H9 (cell line): ENCODE measurements around the gene CRHR1. TPM values are rescaled to one million over a fixed set of nuclear protein-coding genes. Genes with fewer than 3 reads are reported as not detected.

Experiments used
- DNase-seq: peaks from one replicate; pipeline ENCODE4 v3.0.0-alpha.2; 2017
- H2AFZ ChIP-seq: one replicate; pipeline ENCODE4 v1.6.1; 2013; ENCODE audit warnings: mild to moderate bottlenecking, low read length, control low read depth, moderate library complexity
- H2AK5ac ChIP-seq: 2 replicates; pipeline ENCODE4 v1.6.1; 2013; ENCODE audit warnings: low read length, control low read depth, mixed read lengths; ENCODE audit not compliant: insufficient read length
- H2BK120ac ChIP-seq: one replicate; pipeline ENCODE4 v1.6.1; 2013; ENCODE audit warnings: low read depth, mild to moderate bottlenecking, low read length, control low read depth, inconsistent platforms; ENCODE audit not compliant: poor library complexity, severe bottlenecking
- H2BK12ac ChIP-seq: 2 replicates; pipeline ENCODE4 v1.6.1; 2013; ENCODE audit warnings: low read length, control low read depth, mixed read lengths, low read depth; ENCODE audit not compliant: insufficient read length
- H2BK15ac ChIP-seq: 2 replicates; pipeline ENCODE4 v1.6.1; 2013; ENCODE audit warnings: low read depth, low read length, control low read depth
- H2BK20ac ChIP-seq: one replicate; pipeline ENCODE4 v1.6.1; 2013; ENCODE audit warnings: low read depth, mild to moderate bottlenecking, low read length, control low read depth, inconsistent platforms; ENCODE audit not compliant: poor library complexity, severe bottlenecking
- H2BK5ac ChIP-seq: 2 replicates; pipeline ENCODE4 v1.6.1; 2013; ENCODE audit warnings: low read length, control low read depth, mixed read lengths; ENCODE audit not compliant: insufficient read length
- H3K14ac ChIP-seq: 2 replicates; pipeline ENCODE4 v1.6.1; 2013; ENCODE audit warnings: low read length, control low read depth; ENCODE audit not compliant: insufficient read depth
- H3K18ac ChIP-seq: 2 replicates; pipeline ENCODE4 v1.6.1; 2013; ENCODE audit warnings: low read depth, mild to moderate bottlenecking, mixed read lengths, low read length, control low read depth; ENCODE audit not compliant: insufficient read length
- H3K23ac ChIP-seq: 2 replicates; pipeline ENCODE4 v1.6.1; 2013; ENCODE audit warnings: low read length, control low read depth, mixed read lengths, low read depth; ENCODE audit not compliant: insufficient read length
- H3K23me2 ChIP-seq: 2 replicates; pipeline ENCODE4 v1.6.1; 2013; ENCODE audit warnings: low read depth, mild to moderate bottlenecking, mixed read lengths, low read length, control low read depth; ENCODE audit not compliant: insufficient read length, poor library complexity, severe bottlenecking
- H3K27ac ChIP-seq: 2 replicates; pipeline ENCODE4 v1.5.1; 2013; ENCODE audit warnings: low read length, control low read depth, mixed read lengths, low read depth; ENCODE audit not compliant: insufficient read length
- H3K27me3 ChIP-seq: 2 replicates; pipeline ENCODE4 v1.6.1; 2013; ENCODE audit warnings: low read length, control low read depth, inconsistent platforms; ENCODE audit not compliant: insufficient read depth
- H3K4ac ChIP-seq: 2 replicates; pipeline ENCODE4 v1.6.1; 2013; ENCODE audit warnings: low read depth, mild to moderate bottlenecking, control low read depth, inconsistent platforms, low read length, moderate library complexity
- H3K4me1 ChIP-seq: 2 replicates; pipeline ENCODE4 v1.6.1; 2013; ENCODE audit warnings: low read length, control low read depth, inconsistent platforms; ENCODE audit not compliant: insufficient read depth
- H3K4me2 ChIP-seq: 2 replicates; pipeline ENCODE4 v1.6.1; 2013; ENCODE audit warnings: low read length, control low read depth, mixed read lengths; ENCODE audit not compliant: insufficient read length, insufficient read depth
- H3K56ac ChIP-seq: 2 replicates; pipeline ENCODE4 v1.6.1; 2013; ENCODE audit warnings: low read depth, mild to moderate bottlenecking, mixed read lengths, low read length, control low read depth; ENCODE audit not compliant: insufficient read length
- H3K79me1 ChIP-seq: 2 replicates; pipeline ENCODE4 v1.6.1; 2013; ENCODE audit warnings: low read depth, mild to moderate bottlenecking, moderate library complexity, low read length, control low read depth, inconsistent platforms; ENCODE audit not compliant: insufficient read depth, poor library complexity, severe bottlenecking
- H3K79me2 ChIP-seq: 2 replicates; pipeline ENCODE4 v1.6.1; 2013; ENCODE audit warnings: low read length, control low read depth, inconsistent platforms; ENCODE audit not compliant: insufficient read depth
- H3K9ac ChIP-seq: 2 replicates; pipeline ENCODE4 v1.6.1; 2013; ENCODE audit warnings: low read length, control low read depth, mixed read lengths; ENCODE audit not compliant: insufficient read length; ENCODE audit errors: extremely low read depth
- H3K9me3 ChIP-seq: one replicate; pipeline ENCODE4 v1.6.1; 2013; ENCODE audit warnings: low read depth, low read length, inconsistent platforms; ENCODE audit not compliant: control insufficient read depth
- H3T11ph ChIP-seq: one replicate; pipeline ENCODE4 v1.6.1; 2013; ENCODE audit warnings: mild to moderate bottlenecking, low read length, control low read depth, inconsistent platforms
- H4K20me1 ChIP-seq: one replicate; pipeline ENCODE4 v1.6.1; 2013; ENCODE audit not compliant: control insufficient read depth, insufficient read length, insufficient read depth
- H4K5ac ChIP-seq: 2 replicates; pipeline ENCODE4 v1.6.1; 2013; ENCODE audit warnings: low read depth, mild to moderate bottlenecking, mixed read lengths, low read length, control low read depth; ENCODE audit not compliant: insufficient read length
- H4K8ac ChIP-seq: replicated peaks from 2 replicates; pipeline ENCODE4 v1.6.1; 2013; ENCODE audit warnings: low read length, control low read depth, mixed read lengths, low read depth; ENCODE audit not compliant: insufficient read length
- H4K91ac ChIP-seq: 2 replicates; pipeline ENCODE4 v1.6.1; 2013; ENCODE audit warnings: low read depth, mild to moderate bottlenecking, moderate library complexity, mixed read lengths, low read length, control low read depth; ENCODE audit not compliant: insufficient read length
- H3K27ac Mint-ChIP-seq, 3 experiments: 2 replicates in 2 of 3; 3 replicates in 1 of 3; pipeline ENCODE4 v1.8.0; 2020 to 2021; ENCODE audit warnings: mixed read lengths in 3 of 3, mild to moderate bottlenecking in 1 of 3, moderate library complexity in 1 of 3
- H3K27me3 Mint-ChIP-seq: 2 replicates; pipeline ENCODE4 v1.8.0; 2021; ENCODE audit warnings: low read depth, mild to moderate bottlenecking, moderate library complexity, mixed read lengths
- H3K36me3 Mint-ChIP-seq, 3 experiments: 2 replicates in 2 of 3; 3 replicates in 1 of 3; pipeline ENCODE4 v1.8.0; 2020 to 2021; ENCODE audit warnings: low read depth in 3 of 3, mixed read lengths in 3 of 3; ENCODE audit not compliant: insufficient read depth in 1 of 3
- H3K4me1 Mint-ChIP-seq, 2 experiments: 2 replicates each; pipeline ENCODE4 v1.8.0; 2020; ENCODE audit warnings: mixed read lengths in 2 of 2
- H3K4me3 Mint-ChIP-seq, 2 experiments: 2 replicates in 1 of 2; 3 replicates in 1 of 2; pipeline ENCODE4 v1.8.0; 2020 to 2021; ENCODE audit warnings: mild to moderate bottlenecking in 2 of 2, mixed read lengths in 2 of 2, moderate library complexity in 1 of 2
- H3K9me3 Mint-ChIP-seq, 2 experiments: 2 replicates in 1 of 2; 3 replicates in 1 of 2; pipeline ENCODE4 v1.8.0; 2020; ENCODE audit warnings: mild to moderate bottlenecking in 2 of 2, mixed read lengths in 2 of 2, moderate library complexity in 1 of 2
- WGBS: extraction: QIAGEN DNeasy Blood & Tissue Kit; methylation state at CpG from one replicate; pipeline ENCODE4 v1.1.7; 2013; ENCODE audit warnings: missing lambda C conversion rate, low lambda C conversion rate, mixed read lengths; ENCODE audit not compliant: insufficient read length; ENCODE audit errors: extremely low coverage; 5-methylcytosine and 5-hydroxymethylcytosine counted together
- total RNA-seq: library from RNA; stranded (reverse); gene quantifications from 2 replicates; pipeline ENCODE4 v1.2.1, GENCODE V29; 2021
- TF ChIP-seq, protein P1 (sequence below): fragments of 200-600 bp; sonication (generic); conservative IDR thresholded peaks from 3 replicates; pipeline ENCODE4 v1.8.0; 2021; ENCODE audit warnings: antibody characterized with exemption, mild to moderate bottlenecking

CRHR1 gene
- total RNA-seq, 1 experiment from 2014 or later, result 0.52 TPM

GRCh38 chr17:45845376-45846185 lies 61.5 kb downstream of the CRHR1 start:
- Histone ChIP-seq H3K4ac (no peak overlapping the region), H3K23me2 (no peaks in the 10 kb centered on the region), H3K79me1 (no peaks in the 10 kb centered on the region), H3K9me3 (no peaks in the 10 kb centered on the region), H2AFZ (no peak overlapping the region), H3K4me2 (no peak overlapping the region), H3K79me2 (no peaks in the 10 kb centered on the region), H2BK120ac (no peak overlapping the region), H3T11ph (no peak overlapping the region), H3K56ac (no peak overlapping the region), H2BK15ac (no peak overlapping the region), H4K5ac (no peak overlapping the region), H4K8ac (no peak overlapping the region), H3K14ac (no peak overlapping the region; the same call in 1 of the 2 replicates), H2BK12ac (no peak overlapping the region), H4K91ac (no peak overlapping the region), H3K9ac (no peak overlapping the region), H3K23ac (no peak overlapping the region), H3K27me3 (no peaks in the 10 kb centered on the region), H3K18ac (no peak overlapping the region), H2AK5ac (no peak overlapping the region), H2BK20ac (no peak overlapping the region), H4K20me1 (peaks cover 4% of the 10 kb centered on the region), H2BK5ac (no peak overlapping the region), H3K27ac (no peak overlapping the region), H3K4me1 (no peaks in the 10 kb centered on the region)
- Mint-ChIP-seq H3K4me1 (no peaks in the 10 kb centered on the region), H3K4me3 (no peak overlapping the region), H3K27ac (no peak overlapping the region; a peak in 1 of 7 replicates), H3K36me3 (no peaks in the 10 kb centered on the region), H3K27me3 (no peaks in the 10 kb centered on the region; the same call in 1 of the 2 replicates), H3K9me3 (no peaks in the 10 kb centered on the region)
- WGBS, result no CpG with 5 or more reads among the region's 35 CpGs
- no peak for DNase-seq
- TF ChIP-seq, protein P1, sequence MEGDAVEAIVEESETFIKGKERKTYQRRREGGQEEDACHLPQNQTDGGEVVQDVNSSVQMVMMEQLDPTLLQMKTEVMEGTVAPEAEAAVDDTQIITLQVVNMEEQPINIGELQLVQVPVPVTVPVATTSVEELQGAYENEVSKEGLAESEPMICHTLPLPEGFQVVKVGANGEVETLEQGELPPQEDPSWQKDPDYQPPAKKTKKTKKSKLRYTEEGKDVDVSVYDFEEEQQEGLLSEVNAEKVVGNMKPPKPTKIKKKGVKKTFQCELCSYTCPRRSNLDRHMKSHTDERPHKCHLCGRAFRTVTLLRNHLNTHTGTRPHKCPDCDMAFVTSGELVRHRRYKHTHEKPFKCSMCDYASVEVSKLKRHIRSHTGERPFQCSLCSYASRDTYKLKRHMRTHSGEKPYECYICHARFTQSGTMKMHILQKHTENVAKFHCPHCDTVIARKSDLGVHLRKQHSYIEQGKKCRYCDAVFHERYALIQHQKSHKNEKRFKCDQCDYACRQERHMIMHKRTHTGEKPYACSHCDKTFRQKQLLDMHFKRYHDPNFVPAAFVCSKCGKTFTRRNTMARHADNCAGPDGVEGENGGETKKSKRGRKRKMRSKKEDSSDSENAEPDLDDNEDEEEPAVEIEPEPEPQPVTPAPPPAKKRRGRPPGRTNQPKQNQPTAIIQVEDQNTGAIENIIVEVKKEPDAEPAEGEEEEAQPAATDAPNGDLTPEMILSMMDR, result no peak
